Epidermal melanocyte (primary cell): Measurements from ENCODE around the gene OR4C6.

Experiments
- DNase-seq: peaks from one replicate; pipeline ENCODE4 v3.0.0; 2011; ENCODE audit warnings: low spot score; ENCODE audit not compliant: insufficient read length

The OR4C6 gene

DNA sequence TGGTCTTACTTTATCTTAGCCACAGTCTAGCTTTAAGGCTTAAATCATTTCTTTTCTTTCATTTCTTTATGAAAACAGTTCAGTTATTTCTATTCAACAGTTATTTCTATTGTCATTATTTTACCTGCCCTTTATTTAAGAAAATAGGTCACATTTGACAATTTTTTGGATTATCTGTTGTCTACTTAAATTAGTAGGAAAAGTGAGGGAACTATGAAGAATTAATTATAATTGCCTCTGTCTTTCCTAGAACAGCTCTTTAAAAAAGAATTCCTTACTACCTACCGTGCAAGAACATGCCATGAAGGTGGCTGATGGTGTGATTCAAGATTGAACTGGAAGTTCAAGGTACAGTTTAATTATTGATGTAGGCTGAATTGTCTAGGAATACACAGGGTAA lies at the start of gene OR4C6:
OR4C6 (plus strand) TSS at position 301 of the 400 bp plus-strand sequence. CDS start 2,966 bp downstream, outside the sequence.
- no peak for DNase-seq

DNA sequence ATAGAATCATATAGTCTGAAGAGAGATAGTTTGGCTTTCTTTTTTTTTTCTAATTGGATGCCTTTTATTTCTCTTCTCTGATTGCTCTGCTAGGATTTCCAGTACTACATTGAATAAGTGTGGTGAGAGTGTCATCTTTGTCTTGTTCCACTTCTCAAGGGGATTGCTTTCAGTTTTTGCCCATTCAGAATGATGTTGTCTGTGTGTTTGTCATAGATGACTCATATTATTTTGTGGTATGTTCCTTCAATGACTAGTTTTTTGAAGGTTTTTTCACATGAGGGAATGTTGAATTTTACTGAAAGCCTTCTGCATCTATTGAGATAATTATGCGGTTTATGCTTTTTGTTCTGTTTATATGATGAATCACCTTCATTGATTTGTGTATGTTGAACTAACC lies 37.5 kb upstream of the OR4C6 start:
- no peak for DNase-seq

DNA sequence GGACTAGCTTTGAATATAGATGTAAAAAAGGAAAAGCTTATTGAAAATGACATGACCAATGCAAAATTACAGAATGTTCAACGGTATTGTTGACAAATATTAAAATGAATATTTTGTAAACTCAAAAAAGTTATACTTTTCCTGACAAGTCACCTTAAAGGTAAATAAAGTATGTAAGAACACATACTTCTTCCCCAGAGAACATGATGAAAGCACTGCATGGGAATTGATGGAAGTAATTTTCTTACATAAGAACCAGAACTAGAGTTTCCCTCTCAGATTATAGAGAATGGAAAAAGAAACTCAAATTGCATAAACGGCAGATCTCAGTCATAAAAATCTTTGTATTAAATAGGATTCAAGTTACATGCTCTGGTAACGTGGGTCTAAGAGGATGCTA lies 27.2 kb upstream of the OR4C6 start, which contains the start of gene OR4P4:
OR4P4 (plus strand) TSS at position 301 of the 400 bp plus-strand sequence.
- no peak for DNase-seq

- DNase-seq, result no peak
These were observed 14.0 kb upstream of the OR4C6 start, which contains the start of gene OR4S2 for GRCh38 chr11:55648027-55648426. Gene OR4S2 (plus strand): TSS chr11:55648327. CDS start chr11:55650904, 2,577 bp downstream.

DNA sequence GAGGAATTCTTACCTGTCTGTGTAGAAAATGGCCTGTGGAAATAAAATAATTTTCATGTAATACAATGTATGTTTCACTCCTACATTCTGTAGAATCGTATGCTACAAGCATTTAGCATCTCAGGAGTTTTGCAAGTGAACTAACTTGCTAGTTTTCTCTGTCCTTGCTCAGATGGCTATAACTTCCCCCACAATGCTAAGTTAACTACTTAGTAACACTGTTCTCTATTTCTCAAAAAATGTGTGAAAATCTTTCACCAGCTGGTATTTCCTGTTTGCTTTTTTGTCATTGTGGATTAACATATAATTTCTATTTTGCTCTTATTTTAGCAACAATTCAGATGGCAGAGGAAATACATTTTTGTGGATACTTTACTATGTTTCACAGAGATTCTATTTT lies 9.4 kb upstream of the OR4C6 start:
- DNase-seq, result no peak

DNA sequence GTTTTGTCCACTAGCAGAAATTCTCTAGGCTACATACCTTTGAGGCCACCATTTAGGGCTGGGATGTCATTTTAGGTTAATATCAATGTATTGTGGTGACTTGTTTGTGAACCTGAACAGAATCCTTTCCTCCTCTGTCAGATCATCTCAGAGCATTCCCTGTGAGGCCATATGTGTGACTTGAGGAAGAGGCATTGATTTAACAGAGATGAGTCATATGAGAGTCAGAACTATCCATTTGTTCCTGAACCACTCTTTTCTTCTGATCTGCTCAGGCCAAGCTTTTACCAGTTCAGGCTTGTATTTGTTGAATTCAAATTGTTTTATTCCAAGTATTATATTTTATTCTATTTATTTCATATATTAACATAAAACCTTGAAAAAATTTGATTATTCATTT lies 6.9 kb upstream of the OR4C6 start:
- no peak for DNase-seq

DNA sequence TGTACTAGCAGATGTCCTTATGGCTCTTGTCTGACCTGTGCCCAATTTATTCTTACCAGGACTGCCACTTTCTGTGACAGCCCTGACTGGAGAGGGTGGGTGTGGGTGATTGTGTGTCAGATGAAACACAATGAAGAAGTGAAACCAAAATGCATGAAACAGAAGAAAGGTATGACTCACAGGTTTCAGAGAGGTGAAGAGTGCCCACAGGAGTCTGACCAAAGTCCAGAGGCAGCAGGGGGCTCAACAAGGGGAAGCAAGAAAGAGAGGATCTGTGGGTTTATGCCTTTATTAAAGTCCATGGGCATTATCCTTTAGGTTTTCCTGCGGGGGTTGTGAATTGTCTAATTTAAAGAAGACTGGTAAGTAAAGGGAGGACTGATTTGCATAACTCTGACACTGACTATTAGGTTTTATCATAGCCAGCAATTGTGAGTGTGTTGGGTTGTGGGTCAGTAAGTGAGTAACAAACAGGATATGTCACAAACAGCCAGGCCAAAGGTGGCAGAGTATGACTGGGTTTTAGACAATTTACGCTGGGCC lies 3.9 kb upstream of the OR4C6 start:
- DNase-seq, result no peak

GRCh38 chr11:55658608-55659007 lies 3.4 kb upstream of the OR4C6 start:
- DNase-seq, result no peak

DNA sequence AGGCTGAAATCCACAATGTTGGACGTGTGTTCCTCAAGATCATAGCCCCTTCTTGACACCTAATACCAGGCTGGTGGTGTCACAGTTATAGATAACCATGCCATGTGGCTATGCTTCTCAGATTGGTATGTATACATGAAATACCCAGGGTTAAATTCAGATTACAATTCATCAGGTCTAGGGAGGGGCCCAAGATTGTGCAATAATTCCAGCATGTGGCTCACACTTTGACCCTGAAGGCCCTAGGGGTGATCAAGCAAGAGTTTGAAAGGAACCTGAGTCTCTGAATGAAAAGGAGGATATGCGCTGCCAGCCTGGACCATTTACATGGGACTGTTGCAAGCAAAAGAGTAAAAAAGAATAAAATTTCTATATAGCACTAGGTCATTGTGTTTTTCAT lies 7.4 kb downstream of the OR4C6 start:
- DNase-seq, result no peak

DNA sequence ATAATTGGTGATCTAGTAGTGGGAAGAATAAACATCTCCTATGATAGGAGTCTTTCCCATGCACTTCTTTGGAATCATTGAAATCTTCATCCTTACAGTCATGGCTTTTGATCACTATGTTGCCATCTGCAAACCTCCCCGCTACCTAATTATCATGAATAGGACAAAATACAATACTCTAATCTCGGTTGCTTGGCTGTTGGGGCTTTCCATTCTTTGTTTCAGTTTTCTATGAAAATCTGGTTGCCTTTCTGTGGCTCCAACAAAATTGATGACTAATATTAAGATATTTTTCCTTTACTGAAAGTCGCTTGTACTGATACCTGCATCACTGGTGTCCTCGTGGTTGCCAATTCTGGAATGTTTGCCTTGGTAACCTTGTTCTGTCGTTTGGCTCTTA lies 11.9 kb downstream of the OR4C6 start:
- DNase-seq, result no peak

GRCh38 chr11:55697817-55698216 lies 35.8 kb downstream of the OR4C6 start:
- DNase-seq, result no peak

DNA sequence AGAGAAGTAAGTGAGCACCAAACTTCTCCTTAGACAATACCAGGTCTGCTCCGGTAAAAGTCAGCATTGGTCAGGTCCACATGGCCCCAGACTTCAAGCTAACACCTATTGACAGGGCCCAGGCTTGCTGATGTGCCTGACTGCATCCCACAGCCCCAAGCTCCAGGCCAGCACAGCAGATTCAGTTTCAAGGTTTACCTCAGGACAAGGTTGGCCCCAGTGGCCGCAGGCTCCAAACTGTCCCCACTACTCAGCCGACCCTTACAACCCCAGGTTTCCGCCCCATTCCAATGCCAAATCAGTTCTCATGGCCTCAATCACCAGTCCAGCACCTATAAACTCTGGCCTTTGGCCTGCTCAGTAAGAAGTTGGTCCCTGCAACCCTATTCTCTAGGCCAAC lies 39.4 kb downstream of the OR4C6 start:
- no peak for DNase-seq

GRCh38 chr11:55707029-55707428 lies 45.0 kb downstream of the OR4C6 start:
- DNase-seq, result no peak

DNA sequence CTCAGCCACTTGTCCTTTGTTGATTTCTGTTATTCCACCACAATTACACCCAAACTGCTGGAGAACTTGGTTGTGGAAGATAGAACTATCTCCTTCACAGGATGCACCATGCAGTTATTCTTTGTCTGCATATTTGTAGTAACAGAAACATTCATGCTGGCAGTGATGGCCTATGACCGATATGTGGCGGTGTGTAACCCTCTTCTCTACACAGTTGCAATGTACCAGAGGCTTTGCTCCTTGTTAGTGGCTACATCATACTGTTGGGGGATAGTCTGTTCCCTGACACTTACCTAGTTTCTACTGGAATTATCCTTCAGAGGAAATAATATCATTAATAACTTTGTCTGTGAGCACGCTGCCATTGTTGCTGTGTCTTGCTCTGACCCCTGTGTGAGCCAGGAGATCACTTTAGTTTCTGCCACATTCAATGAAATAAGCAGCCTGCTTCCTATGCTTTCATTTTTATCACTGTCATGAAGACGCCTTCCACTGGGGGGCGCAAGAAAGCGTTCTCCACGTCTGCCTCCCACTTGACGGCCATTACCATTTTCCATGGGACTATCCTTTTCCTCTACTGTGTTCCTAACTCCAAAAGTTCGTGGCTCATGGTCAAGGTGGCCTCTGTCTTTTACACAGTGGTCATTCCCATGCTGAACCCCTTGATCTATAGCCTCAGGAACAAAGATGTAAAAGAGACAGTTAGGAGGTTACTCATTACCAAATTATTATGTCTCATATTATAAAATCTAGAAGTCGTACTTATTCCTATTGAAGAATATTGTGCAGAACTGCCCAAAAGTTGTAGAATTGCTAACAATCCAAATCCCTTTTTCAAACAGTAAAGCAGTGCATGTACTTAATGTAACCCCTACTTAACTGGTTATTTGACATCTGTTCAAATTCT lies 53.2 kb downstream of the OR4C6 start:
- DNase-seq, result no peak
